ENCODE data around the gene CRYAB.

DNA sequence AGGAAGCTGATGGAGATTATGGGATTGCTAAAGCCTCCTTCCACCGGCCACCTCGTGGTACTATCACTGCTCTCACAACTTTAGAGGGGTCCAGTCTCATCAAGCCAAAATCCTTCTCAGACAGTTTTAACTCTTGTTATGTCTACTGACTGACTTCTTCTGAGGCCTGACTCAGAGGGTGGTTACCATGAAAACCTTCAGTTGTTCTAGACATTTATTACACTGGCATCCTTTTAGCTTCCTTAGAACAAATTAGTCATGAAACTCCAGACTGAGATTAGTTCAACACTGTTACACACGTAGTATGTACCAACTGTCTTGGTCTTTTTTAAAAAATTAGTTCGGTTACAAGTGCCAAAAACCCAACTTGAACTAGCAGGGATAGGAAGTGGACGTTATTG lies 33.1 kb upstream of the CRYAB start:
- TF ChIP-seq CTCF (IDR thresholded peaks at IDR 0.05), result no peak
- TF ChIP-seq EZH2 (IDR thresholded peaks at IDR 0.05; ENCODE audit: borderline replicate concordance, insufficient read depth, low read depth, low read length, poor library complexity, severe bottlenecking), result no peak
